Measurements from ENCODE around the gene PCBD1.
"Not testable (repeated sequence)": the region's sequence is repeated elsewhere in the genome, so short reads cannot be mapped to it uniquely, and the experiment has no call there.

The PCBD1 gene

DNA sequence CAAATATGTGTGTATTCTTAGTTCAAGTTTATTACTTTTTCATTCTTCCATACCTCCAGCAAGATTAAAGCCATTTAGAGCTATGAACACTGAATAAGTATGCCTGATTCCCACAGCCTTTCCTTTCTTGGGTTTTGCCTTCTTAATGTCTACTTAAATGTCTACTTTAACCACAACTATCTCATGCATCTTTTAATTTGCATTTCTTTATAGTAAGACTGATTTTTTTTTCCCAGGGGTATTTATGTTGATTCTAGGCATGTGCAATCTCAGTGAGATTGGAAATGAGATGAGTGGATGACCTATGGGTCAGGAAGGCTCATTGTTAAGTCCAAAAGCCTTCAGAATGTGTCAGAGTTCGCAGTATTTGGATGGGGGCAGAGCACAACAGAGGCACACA lies 3.6 kb downstream of the PCBD1 start:
- no peak overlapping the region for H3K27ac Mint-ChIP-seq
- DNase-seq = no peak
- CTCF ChIA-PET = interaction anchor here (0.6 kb wide), 1 partner anchor 32 kb away, joined by 3 read pairs; no protein-coding TSS in a partner anchor
- H3K4me1 Mint-ChIP-seq = peaks cover 14% of the 10 kb centered on the region
- H3K27me3 Mint-ChIP-seq = no peaks in the 10 kb centered on the region
- H3K4me3 Mint-ChIP-seq = no peak overlapping the region
- H3K36me3 Mint-ChIP-seq = peaks cover 13% of the 10 kb centered on the region
- H3K9me3 Mint-ChIP-seq = no peaks in the 10 kb centered on the region

DNA sequence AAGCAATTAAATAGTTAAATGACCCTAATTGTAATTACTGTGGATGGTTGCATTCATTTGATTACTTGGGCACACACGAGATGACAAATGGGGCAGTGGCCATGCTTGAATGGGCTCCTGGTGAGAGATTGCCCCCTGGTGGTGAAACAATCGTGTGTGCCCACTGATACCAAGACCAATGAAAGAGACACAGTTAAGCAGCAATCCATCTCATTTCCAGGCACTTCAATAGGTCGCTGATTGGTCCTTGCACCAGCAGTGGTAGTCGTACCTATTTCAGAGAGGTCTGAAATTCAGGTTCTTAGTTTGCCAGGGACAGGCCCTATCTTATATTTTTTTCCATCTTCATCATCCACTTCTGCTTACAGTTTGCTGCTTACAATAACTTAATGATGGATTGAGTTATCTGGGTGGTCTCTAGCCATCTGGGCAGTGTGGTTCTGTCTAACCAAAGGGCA lies 8.3 kb downstream of the PCBD1 start:
- Mint-ChIP-seq H3K36me3 (peaks cover 13% of the 10 kb centered on the region), H3K27me3 (no peaks in the 10 kb centered on the region), H3K4me1 (no peaks in the 10 kb centered on the region), H3K4me3 (no peak overlapping the region), H3K9me3 (no peaks in the 10 kb centered on the region), H3K27ac (no peak overlapping the region)
- CTCF ChIA-PET = interaction anchor here (1.4 to 5.1 kb wide), 4 partner anchors 9 to 331 kb away, joined by 3 to 24 read pairs (median 17); partner anchors contain the start of gene SGPL1
- peak; percentile 84 for DNase-seq

DNA sequence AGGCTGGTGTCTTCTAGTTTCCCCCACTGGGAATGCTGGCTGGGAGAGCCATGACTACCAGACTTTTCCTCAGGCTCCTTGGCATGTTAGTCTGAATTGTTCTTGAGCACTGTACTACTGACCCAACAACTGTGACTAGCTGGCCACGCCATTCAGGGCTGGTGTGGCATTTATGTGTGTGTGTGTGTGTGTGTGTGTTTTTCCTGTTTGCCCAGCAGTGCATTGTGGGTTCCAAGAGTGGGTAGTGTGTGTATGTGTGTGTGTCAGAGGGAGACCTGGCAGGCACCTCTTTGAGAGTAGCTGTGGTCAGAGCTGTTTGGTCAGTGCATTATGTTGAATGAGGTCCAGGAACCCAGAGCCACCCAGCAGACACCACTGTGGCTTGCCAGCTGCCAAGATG lies 9.2 kb downstream of the PCBD1 start:
- Mint-ChIP-seq H3K27me3 (no peaks in the 10 kb centered on the region), H3K36me3 (peaks cover 6% of the 10 kb centered on the region), H3K27ac (no peak overlapping the region), H3K4me3 (no peak overlapping the region), H3K9me3 (no peaks in the 10 kb centered on the region), H3K4me1 (no peaks in the 10 kb centered on the region)
- DNase-seq = no peak
- CTCF ChIA-PET = interaction anchor here (1.0 to 5.1 kb wide), 4 partner anchors 62 to 330 kb away, joined by 3 to 24 read pairs (median 14); partner anchors contain the start of gene SGPL1

DNA sequence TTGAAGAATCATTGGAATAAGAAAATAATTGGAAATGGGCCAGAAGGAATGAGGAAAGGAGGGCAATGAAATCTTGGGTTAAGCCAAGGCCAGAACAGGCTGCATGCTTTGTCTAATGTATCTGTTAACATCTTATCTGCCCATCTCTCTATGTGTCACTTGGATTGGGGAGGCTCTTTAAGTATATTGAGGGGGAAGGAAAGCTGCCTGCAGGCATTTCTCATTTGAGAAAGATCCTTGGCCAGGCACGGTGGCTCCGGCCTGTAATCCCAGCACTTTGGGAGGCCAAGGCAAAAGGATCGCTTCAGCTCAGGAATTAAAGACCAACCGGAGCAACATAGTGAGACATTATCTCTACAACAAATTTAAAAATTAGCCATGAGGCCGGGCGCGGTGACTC lies 14.3 kb downstream of the PCBD1 start:
- Mint-ChIP-seq H3K27me3 (no peaks in the 10 kb centered on the region), H3K4me3 (no peak overlapping the region), H3K4me1 (no peaks in the 10 kb centered on the region), H3K36me3 (peaks cover 4% of the 10 kb centered on the region), H3K9me3 (no peaks in the 10 kb centered on the region), H3K27ac (peak overlapping the region; percentile 1)
- CTCF ChIA-PET = no interaction called here
- DNase-seq = no peak

DNA sequence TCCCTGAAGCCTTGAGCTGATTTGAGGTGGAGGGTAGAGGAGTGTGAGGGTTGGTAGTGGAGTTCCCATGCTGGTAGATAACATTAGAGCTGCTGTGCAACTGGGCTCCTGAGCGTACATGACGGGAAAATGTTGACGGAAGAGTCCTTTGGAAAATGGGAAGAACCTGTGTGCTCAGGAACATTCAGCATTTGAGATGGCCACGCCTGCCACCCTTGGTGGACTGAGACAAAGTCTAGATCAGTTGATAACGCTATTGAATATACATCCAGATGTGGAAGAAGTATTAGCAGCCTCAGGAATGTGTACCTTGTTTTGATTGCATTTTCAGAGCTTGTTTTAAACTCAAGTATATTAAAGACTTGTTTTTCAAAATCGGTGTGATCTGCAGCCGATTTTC lies 16.1 kb downstream of the PCBD1 start:
- Mint-ChIP-seq H3K27me3 (no peaks in the 10 kb centered on the region), H3K4me1 (no peaks in the 10 kb centered on the region), H3K4me3 (no peak overlapping the region), H3K27ac (no peak overlapping the region), H3K9me3 (no peaks in the 10 kb centered on the region), H3K36me3 (peaks cover 2% of the 10 kb centered on the region)
- CTCF ChIA-PET = interaction anchor here (1.2 to 2.1 kb wide), 2 partner anchors 9 to 15 kb away, joined by 3 to 10 read pairs; no protein-coding TSS in a partner anchor
- no peak for DNase-seq

DNA sequence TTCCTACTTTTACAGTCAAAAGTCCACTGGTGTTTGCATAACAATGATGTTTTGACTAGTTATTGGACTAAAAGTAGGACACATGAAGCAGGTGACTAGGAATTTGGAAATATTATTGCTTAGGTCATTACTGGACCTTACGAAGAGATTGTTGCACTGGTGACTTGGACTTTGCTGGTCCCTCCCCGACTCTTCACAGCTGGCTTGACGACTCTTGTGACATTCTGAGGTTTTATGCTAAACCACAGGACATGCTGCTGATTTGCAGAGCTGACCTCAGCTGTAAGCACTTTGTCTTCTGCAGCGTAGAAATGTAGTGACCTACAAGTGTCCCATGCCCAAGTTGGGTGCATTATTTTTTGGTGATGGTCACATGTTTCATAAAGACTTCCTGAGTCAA lies 21.9 kb downstream of the PCBD1 start:
- no peak overlapping the region for H3K27ac Mint-ChIP-seq
- peaks cover 3% of the 10 kb centered on the region for H3K36me3 Mint-ChIP-seq

DNA sequence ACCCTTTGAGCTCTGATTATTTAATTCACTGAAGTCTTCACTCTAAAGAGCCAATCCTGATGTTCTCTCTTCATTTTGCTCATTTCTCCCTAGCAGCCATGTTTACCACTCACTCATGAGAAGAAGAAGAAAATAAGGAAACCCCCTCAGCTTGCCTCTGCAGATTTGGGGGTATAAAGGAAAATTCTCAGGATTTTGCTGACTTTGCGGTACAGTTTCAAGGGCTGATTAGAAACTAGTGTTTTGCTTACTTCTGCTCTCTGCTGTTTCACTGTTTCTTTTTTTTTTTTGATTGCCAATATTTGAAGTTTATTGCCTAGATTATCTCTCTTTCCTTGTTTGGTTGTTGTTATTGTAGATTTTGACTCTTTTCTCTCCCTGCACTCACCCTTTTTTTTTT lies 23.4 kb downstream of the PCBD1 start:
- Mint-ChIP-seq H3K4me3 (no peak overlapping the region), H3K9me3 (no peaks in the 10 kb centered on the region), H3K4me1 (no peaks in the 10 kb centered on the region), H3K36me3 (peaks cover 8% of the 10 kb centered on the region), H3K27me3 (no peaks in the 10 kb centered on the region), H3K27ac (no peak overlapping the region)
- DNase-seq = no peak
- CTCF ChIA-PET = interaction anchor here (1.1 kb wide), 1 partner anchor 10 kb away, joined by 3 read pairs; no protein-coding TSS in a partner anchor

More for the DNA sequence above, 21.9 kb downstream of the PCBD1 start:
- Mint-ChIP-seq H3K4me1 (no peaks in the 10 kb centered on the region), H3K4me3 (no peak overlapping the region), H3K9me3 (no peaks in the 10 kb centered on the region), H3K27me3 (no peaks in the 10 kb centered on the region)
- DNase-seq = no peak
- CTCF ChIA-PET = no interaction called here

DNA sequence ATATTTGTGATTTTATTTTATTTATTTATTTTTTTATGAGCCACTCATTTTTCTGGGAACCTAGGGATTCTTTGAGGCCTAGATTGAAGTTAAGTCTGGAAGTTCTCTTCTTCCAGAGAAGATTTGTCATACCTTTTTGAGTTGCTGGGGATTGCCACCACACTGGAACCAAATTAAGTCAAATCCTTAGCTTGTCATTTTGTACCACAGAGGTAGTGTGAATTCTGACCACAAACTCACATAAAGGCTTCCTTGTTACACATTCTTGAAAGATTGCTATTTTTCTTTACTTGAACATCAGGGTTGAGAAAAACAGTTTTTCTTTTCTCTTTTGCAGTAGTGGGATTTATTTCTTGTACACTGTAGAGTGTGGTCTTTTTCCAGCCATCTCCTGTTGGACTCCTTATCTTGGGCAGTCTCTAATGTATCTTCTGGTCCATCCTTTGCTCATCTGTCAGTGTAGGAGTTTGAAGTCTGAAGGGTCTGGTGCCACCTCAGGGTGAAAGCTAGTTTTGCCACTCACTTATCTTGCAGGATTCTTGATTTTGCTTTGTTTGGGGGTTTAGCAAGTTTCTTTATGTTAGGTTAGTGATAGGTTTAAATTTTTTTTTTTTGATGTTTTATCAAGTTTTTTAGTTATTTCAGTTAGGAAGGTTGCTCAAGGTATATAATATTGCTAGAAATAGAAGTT lies 24.8 kb downstream of the PCBD1 start:
- H3K27ac Mint-ChIP-seq = no peak overlapping the region
- no peaks in the 10 kb centered on the region for H3K4me1 Mint-ChIP-seq
- no peaks in the 10 kb centered on the region for H3K27me3 Mint-ChIP-seq
- peaks cover 13% of the 10 kb centered on the region for H3K36me3 Mint-ChIP-seq
- H3K9me3 Mint-ChIP-seq = no peaks in the 10 kb centered on the region
- no peak for DNase-seq
- no peak overlapping the region for H3K4me3 Mint-ChIP-seq
- CTCF ChIA-PET = interaction anchor here (0.7 kb wide), 1 partner anchor 313 kb away, joined by 3 read pairs; no protein-coding TSS in a partner anchor

DNA sequence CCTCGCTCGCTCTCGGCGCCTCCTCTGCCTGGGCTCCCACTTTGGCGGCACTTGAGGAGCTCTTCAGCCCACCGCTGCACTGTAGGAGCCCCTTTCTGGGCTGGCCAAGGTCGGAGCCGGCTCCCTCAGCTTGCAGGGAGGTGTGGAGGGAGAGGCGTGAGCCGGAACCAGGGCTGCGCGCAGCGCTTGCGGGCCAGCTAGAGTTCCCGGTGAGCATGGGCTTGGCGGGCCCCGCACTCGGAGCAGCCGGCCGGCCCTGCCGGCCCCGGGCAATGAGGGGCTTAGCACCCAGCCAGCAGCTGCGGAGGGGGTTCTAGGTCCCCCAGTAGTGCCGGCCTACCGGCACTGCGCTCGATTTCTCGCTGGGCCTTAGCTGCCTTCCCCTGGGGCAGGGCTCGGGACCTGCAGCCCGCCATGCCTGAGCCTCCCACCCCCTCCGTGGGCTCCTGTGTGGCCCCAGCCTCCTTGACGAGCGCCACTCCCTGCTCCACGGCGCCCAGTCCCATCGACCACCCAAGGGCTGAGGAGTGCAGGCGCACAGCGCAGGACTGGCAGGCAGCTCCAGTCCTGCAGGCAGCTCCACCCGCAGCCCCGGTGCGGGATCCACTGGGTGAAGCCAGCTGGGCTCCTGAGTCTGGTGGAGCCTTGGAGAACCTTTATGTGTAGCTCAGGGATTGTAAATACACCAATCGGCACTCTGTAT lies 26.7 kb downstream of the PCBD1 start:
- H3K4me3 Mint-ChIP-seq, H3K9me3 Mint-ChIP-seq, H3K27ac Mint-ChIP-seq, DNase-seq, H3K4me1 Mint-ChIP-seq, CTCF ChIA-PET, H3K27me3 Mint-ChIP-seq: not testable (repeated sequence)
- H3K36me3 Mint-ChIP-seq = peaks cover 20% of the 10 kb centered on the region

DNA sequence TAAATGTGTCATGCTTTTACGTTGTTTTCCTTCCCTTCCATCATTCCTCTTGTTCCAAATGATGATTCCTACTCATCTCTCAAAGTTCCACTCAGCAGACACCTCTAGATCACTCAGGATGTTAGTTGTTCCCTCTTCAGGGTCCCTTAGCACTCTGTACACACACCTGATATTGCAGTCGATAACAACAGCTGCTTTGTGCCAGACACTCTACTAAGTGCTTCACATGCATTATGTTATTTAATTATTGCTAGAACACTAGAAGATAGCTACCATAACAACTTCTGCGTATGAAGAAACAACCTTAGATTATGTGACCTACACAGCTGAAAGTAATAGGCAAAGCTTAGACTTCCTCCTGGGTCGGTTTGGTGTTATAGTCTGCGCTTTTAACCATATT lies 29.6 kb downstream of the PCBD1 start:
- H3K36me3 Mint-ChIP-seq = peaks cover 24% of the 10 kb centered on the region
- CTCF ChIA-PET = interaction anchor here (0.6 kb wide), 1 partner anchor 1190 kb away, joined by 3 read pairs; no protein-coding TSS in a partner anchor
- H3K4me1 Mint-ChIP-seq = no peaks in the 10 kb centered on the region
- H3K4me3 Mint-ChIP-seq = no peak overlapping the region
- no peaks in the 10 kb centered on the region for H3K27me3 Mint-ChIP-seq
- DNase-seq = no peak
- H3K9me3 Mint-ChIP-seq = no peaks in the 10 kb centered on the region
- H3K27ac Mint-ChIP-seq = no peak overlapping the region

DNA sequence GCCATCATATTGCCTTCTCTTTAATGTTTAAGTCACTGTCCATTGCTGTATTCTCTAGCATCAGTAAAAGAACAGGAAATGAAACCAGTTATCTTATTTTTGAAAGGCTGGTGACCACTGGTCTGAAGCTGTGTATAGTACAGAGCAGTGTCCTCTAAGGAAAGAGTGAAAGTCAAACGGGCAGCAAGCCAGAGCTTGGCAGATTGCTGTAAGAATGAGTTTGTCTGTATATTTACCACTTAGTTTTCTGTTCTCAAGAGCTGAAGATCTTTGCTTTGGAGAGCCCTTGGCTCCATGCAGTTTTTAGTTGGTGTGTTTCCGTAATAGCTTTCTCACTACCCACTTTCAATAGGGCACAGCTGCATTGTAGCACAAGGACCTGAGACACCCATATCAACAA lies 31.9 kb downstream of the PCBD1 start:
- no peaks in the 10 kb centered on the region for H3K9me3 Mint-ChIP-seq
- peaks cover 22% of the 10 kb centered on the region for H3K36me3 Mint-ChIP-seq
- H3K4me1 Mint-ChIP-seq = no peaks in the 10 kb centered on the region
- no peaks in the 10 kb centered on the region for H3K27me3 Mint-ChIP-seq
- CTCF ChIA-PET = no interaction called here
- no peak overlapping the region for H3K4me3 Mint-ChIP-seq
- DNase-seq = no peak
- H3K27ac Mint-ChIP-seq = no peak overlapping the region

DNA sequence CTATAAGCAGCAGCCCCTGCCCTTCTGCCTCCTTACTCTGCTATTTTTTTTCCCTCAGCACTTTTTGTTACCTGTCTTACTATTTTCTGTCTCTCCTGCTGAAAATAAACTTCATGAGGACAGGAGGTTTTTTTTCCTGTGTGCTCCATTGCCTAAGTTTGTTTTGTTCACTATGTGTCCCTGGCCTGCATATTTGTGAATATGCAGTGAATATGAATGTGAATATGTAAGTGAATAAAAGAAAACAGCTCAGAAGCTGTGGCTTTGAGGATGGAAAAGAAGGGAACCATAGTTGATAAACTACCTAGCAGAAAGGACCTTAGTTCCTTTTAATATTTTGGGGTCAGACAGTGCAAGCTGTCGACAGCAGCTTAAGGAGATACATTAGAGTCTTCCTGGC lies 34.9 kb downstream of the PCBD1 start:
- DNase-seq = no peak
- no peaks in the 10 kb centered on the region for H3K9me3 Mint-ChIP-seq
- H3K27ac Mint-ChIP-seq = no peak overlapping the region
- CTCF ChIA-PET = interaction anchor here (0.9 to 1.0 kb wide), 2 partner anchors 37 to 294 kb away, joined by 3 to 5 read pairs; partner anchors contain the start of gene SGPL1
- H3K27me3 Mint-ChIP-seq = no peaks in the 10 kb centered on the region
- H3K4me1 Mint-ChIP-seq = peaks cover 6% of the 10 kb centered on the region
- peaks cover 11% of the 10 kb centered on the region for H3K36me3 Mint-ChIP-seq
- no peak overlapping the region for H3K4me3 Mint-ChIP-seq

DNA sequence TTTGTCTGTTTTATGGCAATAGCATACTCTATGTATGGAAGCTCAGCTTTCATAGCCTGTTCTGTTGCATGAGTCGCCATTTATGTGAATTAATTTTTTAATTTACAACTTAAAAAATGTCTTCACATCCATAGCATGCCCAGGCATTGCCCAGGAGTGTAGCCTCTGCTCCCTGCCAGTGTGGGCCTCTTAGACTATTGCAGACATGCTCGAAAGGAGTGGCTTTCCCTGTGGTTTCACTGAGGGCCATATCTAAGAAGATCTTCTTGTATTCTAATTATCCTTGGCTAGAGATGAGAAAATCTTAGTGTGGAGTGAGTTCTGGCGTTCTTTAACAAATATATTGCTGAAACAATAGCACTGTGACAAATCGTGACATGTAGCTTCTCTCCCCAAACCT lies 35.3 kb downstream of the PCBD1 start:
- H3K36me3 Mint-ChIP-seq = peaks cover 10% of the 10 kb centered on the region
- H3K4me1 Mint-ChIP-seq = peaks cover 6% of the 10 kb centered on the region
- H3K9me3 Mint-ChIP-seq = no peaks in the 10 kb centered on the region
- DNase-seq = no peak
- H3K27me3 Mint-ChIP-seq = no peaks in the 10 kb centered on the region
- no peak overlapping the region for H3K27ac Mint-ChIP-seq
- H3K4me3 Mint-ChIP-seq = no peak overlapping the region
- CTCF ChIA-PET = interaction anchor here (0.7 to 1.1 kb wide), 3 partner anchors 31 to 37 kb away, joined by 3 read pairs; partner anchors contain the start of gene SGPL1

DNA sequence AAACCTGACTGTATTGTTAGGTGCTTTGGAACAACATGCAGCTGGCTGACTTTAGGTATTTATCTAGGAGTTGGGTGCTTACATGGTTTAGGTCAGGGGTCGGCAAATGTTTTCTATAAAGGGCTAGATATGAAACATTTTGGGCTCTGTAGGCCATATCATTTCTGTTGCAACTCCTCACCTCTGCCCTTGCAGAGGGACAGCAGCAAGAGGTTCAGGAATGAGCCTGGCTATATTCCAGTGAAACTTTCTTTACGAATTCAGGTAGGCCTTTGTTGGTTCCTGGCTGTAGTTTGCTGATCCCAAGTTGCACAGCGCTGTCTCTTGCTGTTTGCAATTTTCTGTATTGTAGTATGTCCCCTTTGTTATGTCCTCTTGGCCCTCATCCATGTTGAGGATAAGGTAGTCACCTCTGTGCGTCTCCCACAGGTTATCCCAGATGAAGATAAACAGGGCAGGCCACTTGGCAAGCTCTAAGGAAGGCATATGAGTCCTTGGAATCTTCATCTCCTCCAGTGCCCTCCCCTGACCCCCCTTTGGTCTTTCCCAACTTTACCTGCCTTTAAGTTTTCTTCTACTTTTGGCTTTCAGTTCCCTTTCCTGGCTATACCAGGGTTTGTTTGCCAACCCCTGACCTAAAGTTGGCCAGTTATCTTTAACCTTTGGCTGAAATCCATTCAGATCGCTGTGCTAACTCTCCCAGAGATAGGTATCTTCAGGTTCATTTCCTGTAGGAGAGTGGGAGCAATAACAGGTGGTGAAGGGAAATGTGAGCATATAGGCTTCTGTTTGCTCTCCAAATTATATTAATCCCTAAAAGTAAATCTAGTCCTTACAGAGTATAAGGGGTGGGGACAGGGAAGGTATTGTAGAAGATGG lies 36.5 kb downstream of the PCBD1 start:
- CTCF ChIA-PET = interaction anchor here (0.7 to 1.1 kb wide), 2 partner anchors 33 to 35 kb away, joined by 3 read pairs; no protein-coding TSS in a partner anchor
- Mint-ChIP-seq H3K27me3 (no peaks in the 10 kb centered on the region), H3K27ac (no peak overlapping the region)

More for the DNA sequence above, 36.5 kb downstream of the PCBD1 start:
- no peak for DNase-seq
- peaks cover 8% of the 10 kb centered on the region for H3K36me3 Mint-ChIP-seq
- H3K9me3 Mint-ChIP-seq = no peaks in the 10 kb centered on the region
- peaks cover 6% of the 10 kb centered on the region for H3K4me1 Mint-ChIP-seq
- no peak overlapping the region for H3K4me3 Mint-ChIP-seq

All from activated naive CD4-positive, alpha-beta T cell treated with anti-CD3 and anti-CD28 coated beads, Interleukin-2, amount 10 ng/mL, durations not matched to agents 7 days and 5 days (primary cell).